HepG2 (cell line): ENCODE measurements around the gene USE1. TPM values are rescaled to one million over a fixed set of nuclear protein-coding genes. Genes with fewer than 3 reads are reported as not detected.
A peak's percentile ranks its signal among the peaks of the same experiment; 100 is the strongest.

Experiments
- CEBPB ChIP-seq: IDR thresholded peaks from 2 replicates; pipeline ENCODE4 v1.6.1; 2011; ENCODE audit warnings: low read depth, low read length, improper control_type of control experiment, borderline replicate concordance
- CREB1 ChIP-seq, 2 experiments: fragments of 450-650 bp in 1 of 2; IDR thresholded peaks; 2 replicates each; pipeline ENCODE4 v1.6.1; 2016 to 2017; ENCODE audit warnings: control low read depth in 1 of 2, mild to moderate bottlenecking in 1 of 2, missing compliant biosample characterization in 1 of 2, missing genetic modification characterization in 1 of 2
- DDIT3 ChIP-seq: sonication (generic); formaldehyde crosslinking; IDR thresholded peaks from 2 replicates; pipeline ENCODE4 v1.4.0; 2020; ENCODE audit warnings: mild to moderate bottlenecking, missing genetic modification reagents
- FOXA3 ChIP-seq: IDR thresholded peaks from 2 replicates; pipeline ENCODE4 v1.6.1; 2016; ENCODE audit warnings: missing genetic modification reagents, missing compliant biosample characterization
- HNRNPUL1 ChIP-seq: fragments of 200-400 bp; formaldehyde crosslinking; IDR thresholded peaks from 2 replicates; pipeline ENCODE4 v1.6.1; 2017; ENCODE audit warnings: low read depth, mild to moderate bottlenecking, low read length, moderate library complexity
- KDM4B ChIP-seq: sonication (generic); formaldehyde crosslinking; IDR thresholded peaks from 2 replicates; pipeline ENCODE4 v1.4.0; 2020; ENCODE audit warnings: missing genetic modification reagents
- MAX ChIP-seq: IDR thresholded peaks from 2 replicates; pipeline ENCODE4 v1.6.1; 2012; ENCODE audit warnings: inconsistent platforms
- RFXAP ChIP-seq: sonication (generic); formaldehyde crosslinking; IDR thresholded peaks from 2 replicates; pipeline ENCODE4 v1.4.0; 2020; ENCODE audit warnings: missing genetic modification reagents, borderline replicate concordance
- SOX6 ChIP-seq, 2 experiments: fragments of 450-650 bp in 1 of 2; sonication (generic) in 1 of 2; formaldehyde crosslinking in 1 of 2; IDR thresholded peaks; 2 replicates each; pipeline versions ENCODE4 v1.4.0 to v1.6.1; 2017 to 2020; ENCODE audit warnings: antibody characterized with exemption in 1 of 2, mild to moderate bottlenecking in 1 of 2, missing genetic modification reagents in 1 of 2
- TBX2 ChIP-seq: sonication (generic); formaldehyde crosslinking; IDR thresholded peaks from 2 replicates; pipeline ENCODE4 v1.5.0; 2020; ENCODE audit warnings: missing genetic modification reagents, mild to moderate bottlenecking, borderline replicate concordance
- TRIM22 ChIP-seq: fragments of 450-650 bp; IDR thresholded peaks from 2 replicates; pipeline ENCODE4 v1.6.1; 2017
- ZBTB25 ChIP-seq: IDR thresholded peaks from 2 replicates; pipeline ENCODE4 v1.6.1; 2018; ENCODE audit warnings: missing genetic modification reagents
- ZMAT5 ChIP-seq: sonication (generic); formaldehyde crosslinking; IDR thresholded peaks from 2 replicates; pipeline ENCODE4 v1.5.0; 2020; ENCODE audit warnings: mild to moderate bottlenecking, low read depth, missing genetic modification reagents, borderline replicate concordance
- ZNF318 ChIP-seq: sonication (generic); formaldehyde crosslinking; IDR thresholded peaks from 2 replicates; pipeline ENCODE4 v1.4.0; 2020; ENCODE audit warnings: mild to moderate bottlenecking, missing genetic modification reagents
- ZNF362 ChIP-seq: sonication (generic); formaldehyde crosslinking; IDR thresholded peaks from 2 replicates; pipeline ENCODE4 v1.4.0; 2020; ENCODE audit warnings: missing genetic modification reagents, mild to moderate bottlenecking, borderline replicate concordance
- ZNF431 ChIP-seq: sonication (generic); formaldehyde crosslinking; IDR thresholded peaks from 2 replicates; pipeline ENCODE4 v1.9.0; 2022; ENCODE audit warnings: missing genetic modification reagents, low read depth, mild to moderate bottlenecking, borderline replicate concordance
- polyA plus RNA-seq, 8 experiments: library from polyadenylated mRNA; depleted of rRNA in 3 of 8; stranded (reverse) in 7 of 8; unstranded in 1 of 8; fragments of >200 nt; fragmentation: Illumina TruSeq in 4 of 8; extraction: Trizol in 4 of 8; gene quantifications; 2 replicates each; pipeline versions ENCODE4 v1.2.1 to v1.2.3, GENCODE V29; 2011 to 2016; ENCODE audit warnings: low read depth in 4 of 8, missing spikeins in 1 of 8, mixed read lengths in 1 of 8; ENCODE audit not compliant: insufficient read depth in 1 of 8
- total RNA-seq, 5 experiments: library from RNA; depleted of rRNA; stranded (reverse); fragments of >200 nt; fragmentation: Illumina TruSeq; extraction: Trizol; gene quantifications; 2 replicates each; pipeline ENCODE4 v1.2.3, GENCODE V29; 2016; ENCODE audit warnings: low read depth in 1 of 5

USE1 gene
- total and polyA plus RNA-seq, 2 of the 13 experiments (the other 11 are each of a cell fraction or from before 2014, with no cell fraction given) = 9.9 to 17.6 TPM

- no peak for TF ChIP-seq DDIT3 (CRISPR knock-in tag)
- TF ChIP-seq HNRNPUL1 = no peak
- no peak for TF ChIP-seq CREB1 (IDR thresholded peaks at IDR 0.05)
- no peak for TF ChIP-seq CREB1 (CRISPR knock-in tag; IDR thresholded peaks at IDR 0.05)
- TF ChIP-seq ZNF362 (CRISPR knock-in tag) = peak; percentile 94
- no peak for TF ChIP-seq RFXAP
- no peak for TF ChIP-seq ZNF318 (CRISPR knock-in tag)
- peak; percentile 82 for TF ChIP-seq MAX
- no peak for TF ChIP-seq SOX6 (IDR thresholded peaks at IDR 0.05)
- peak; percentile 19; the same call in 1 of the 2 replicates for TF ChIP-seq SOX6 (CRISPR knock-in tag; IDR thresholded peaks at IDR 0.05)
- no peak for TF ChIP-seq KDM4B
- 0 out of 2 replicates have a peak, but pooled peaks have one; percentile 49 for TF ChIP-seq TBX2
- TF ChIP-seq TRIM22 = no peak
- TF ChIP-seq ZMAT5 = no peak
- TF ChIP-seq CEBPB = peak; percentile 40; the same call in 1 of the 2 replicates
- no peak for TF ChIP-seq ZNF431 (CRISPR knock-in tag)
- 0 out of 2 replicates have a peak, but pooled peaks have one; percentile 59 for TF ChIP-seq ZBTB25
- 0 out of 2 replicates have a peak, but pooled peaks have one; percentile 22 for TF ChIP-seq FOXA3 (CRISPR knock-in tag)
Observed at GRCh38 chr19:17255150-17255621, 40.0 kb downstream of the USE1 start (continued).
